SK-N-SH treated with all-trans-retinoic acid at 6 μM for 48 hours (cell line): ENCODE measurements around the gene ABL2.

ENCODE experiments used
- ATAC-seq: fragments of 200-7000 bp; cut with Tn5 transposase; 3 replicates; pipeline ENCODE4 v1.9.1; 2020; ENCODE audit warnings: mild to moderate bottlenecking, moderate library complexity
- ARNTL ChIP-seq: fragments of 450-650 bp; formaldehyde crosslinking; IDR thresholded peaks from 2 replicates; pipeline ENCODE4 v1.5.0; 2020; ENCODE audit warnings: low read depth, mild to moderate bottlenecking, moderate library complexity, borderline replicate concordance
- ESRRG ChIP-seq: fragments of 250-450 bp; sonication (Bioruptor Pico); IDR thresholded peaks from 2 replicates; pipeline ENCODE4 v1.6.1; 2021; ENCODE audit warnings: mild to moderate bottlenecking
- GLIS3 ChIP-seq: fragments of 250-450 bp; sonication (Bioruptor Pico); IDR thresholded peaks from 2 replicates; pipeline ENCODE4 v1.5.0; 2020; ENCODE audit warnings: mild to moderate bottlenecking, moderate library complexity
- ISL1 ChIP-seq: fragments of 250-450 bp; sonication (Bioruptor Pico); IDR thresholded peaks from 2 replicates; pipeline ENCODE4 v2.1.2; 2022; ENCODE audit warnings: mild to moderate bottlenecking, moderate library complexity
- OSR1 ChIP-seq: fragments of 250-450 bp; sonication (Bioruptor Pico); IDR thresholded peaks from 2 replicates; pipeline ENCODE4 v1.8.0; 2022; ENCODE audit warnings: moderate library complexity, mild to moderate bottlenecking, inconsistent platforms
- PPARA ChIP-seq: fragments of 250-450 bp; sonication (Bioruptor Pico); IDR thresholded peaks from 2 replicates; pipeline ENCODE4 v1.5.0; 2020; ENCODE audit warnings: mild to moderate bottlenecking, borderline replicate concordance
- RARB ChIP-seq: fragments of 250-450 bp; sonication (Bioruptor Pico); IDR thresholded peaks from 2 replicates; pipeline ENCODE4 v1.8.0; 2021; ENCODE audit warnings: mild to moderate bottlenecking, moderate library complexity
- SNAI2 ChIP-seq: fragments of 250-450 bp; sonication (Bioruptor Pico); IDR thresholded peaks from 2 replicates; pipeline ENCODE4 v1.5.0; 2020; ENCODE audit warnings: mild to moderate bottlenecking, moderate library complexity
- ZC3H10 ChIP-seq: fragments of 250-450 bp; sonication (Bioruptor Pico); IDR thresholded peaks from 2 replicates; pipeline ENCODE4 v1.5.1; 2021; ENCODE audit warnings: mild to moderate bottlenecking, moderate library complexity
- ZFP3 ChIP-seq: fragments of 250-450 bp; sonication (Bioruptor Pico); IDR thresholded peaks from 2 replicates; pipeline ENCODE4 v1.5.0; 2020; ENCODE audit warnings: mild to moderate bottlenecking, moderate library complexity
- ZFP30 ChIP-seq: fragments of 450-650 bp; formaldehyde crosslinking; IDR thresholded peaks from 2 replicates; pipeline ENCODE4 v1.5.0; 2022; ENCODE audit warnings: mild to moderate bottlenecking, moderate library complexity
- ZNF565 ChIP-seq: fragments of 450-650 bp; formaldehyde crosslinking; conservative IDR thresholded peaks from 2 replicates; pipeline ENCODE4 v1.5.0; 2020; ENCODE audit warnings: low read depth, mild to moderate bottlenecking, moderate library complexity
- ZNF8 ChIP-seq: fragments of 450-650 bp; formaldehyde crosslinking; IDR thresholded peaks from 2 replicates; pipeline ENCODE4 v1.5.0; 2020; ENCODE audit warnings: mild to moderate bottlenecking, moderate library complexity
- TF ChIP-seq, protein P1 (sequence below): fragments of 250-450 bp; sonication (Bioruptor Pico); IDR thresholded peaks from 2 replicates; pipeline ENCODE4 v1.5.1; 2021; ENCODE audit warnings: mild to moderate bottlenecking, moderate library complexity
- TF ChIP-seq, protein P2 (sequence below): fragments of 250-450 bp; sonication (Bioruptor Pico); IDR thresholded peaks from 2 replicates; pipeline ENCODE4 v1.8.0; 2020; ENCODE audit warnings: mild to moderate bottlenecking, moderate library complexity, borderline replicate concordance
- TF ChIP-seq, protein P3 (sequence below): fragments of 250-450 bp; sonication (Bioruptor Pico); IDR thresholded peaks from 2 replicates; pipeline ENCODE4 v1.5.1; 2020; ENCODE audit warnings: low read depth, mild to moderate bottlenecking, moderate library complexity
- TF ChIP-seq, protein P4 (sequence below): fragments of 250-450 bp; sonication (Bioruptor Pico); IDR thresholded peaks from 2 replicates; pipeline ENCODE4 v1.5.0; 2020; ENCODE audit warnings: mild to moderate bottlenecking, moderate library complexity
- TF ChIP-seq, protein P5 (sequence below): fragments of 250-450 bp; sonication (Bioruptor Pico); IDR thresholded peaks from 2 replicates; pipeline ENCODE4 v1.8.0; 2021; ENCODE audit warnings: low read depth, mild to moderate bottlenecking, moderate library complexity, borderline replicate concordance

ABL2 gene

DNA sequence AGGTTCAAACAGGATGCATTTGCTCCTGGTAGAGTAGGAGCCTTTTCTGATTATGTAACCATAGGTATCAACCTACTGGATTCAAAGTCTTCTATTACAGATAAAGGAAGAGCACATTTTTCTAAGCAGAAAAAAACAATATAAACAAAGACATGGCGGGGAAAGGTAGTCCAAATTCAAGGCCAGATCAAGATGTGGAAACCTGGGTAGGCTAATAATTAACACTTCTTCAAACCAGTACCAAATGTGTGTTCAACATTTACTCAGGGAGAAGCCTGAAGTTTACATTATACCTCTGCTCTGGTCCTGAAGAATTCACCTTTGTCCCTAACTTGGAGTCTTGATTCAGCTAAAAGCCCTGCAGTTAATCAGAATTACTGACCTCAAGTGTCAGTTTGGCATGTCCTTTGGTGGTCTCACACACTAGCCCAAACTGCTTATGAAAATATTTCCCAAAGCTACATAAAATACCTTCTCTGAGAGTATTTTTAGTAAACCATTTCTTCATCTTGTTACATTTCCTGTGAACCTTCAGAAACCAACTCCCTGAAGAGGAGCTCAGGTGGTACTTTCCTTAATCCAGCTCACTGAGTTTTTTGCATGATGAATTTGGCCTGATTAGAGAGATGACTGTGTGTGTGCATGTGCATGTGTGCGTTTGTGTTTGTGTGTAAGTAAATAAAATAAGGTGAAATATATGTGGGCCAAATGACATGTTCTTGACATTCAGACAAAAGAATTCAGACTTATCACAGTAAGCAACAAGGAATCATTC is 77.4 kb downstream of the ABL2 start:
- no peak for TF ChIP-seq ESRRG (CRISPR knock-in tag)
- no peak for TF ChIP-seq OSR1 (CRISPR knock-in tag)
- TF ChIP-seq, protein P1, sequence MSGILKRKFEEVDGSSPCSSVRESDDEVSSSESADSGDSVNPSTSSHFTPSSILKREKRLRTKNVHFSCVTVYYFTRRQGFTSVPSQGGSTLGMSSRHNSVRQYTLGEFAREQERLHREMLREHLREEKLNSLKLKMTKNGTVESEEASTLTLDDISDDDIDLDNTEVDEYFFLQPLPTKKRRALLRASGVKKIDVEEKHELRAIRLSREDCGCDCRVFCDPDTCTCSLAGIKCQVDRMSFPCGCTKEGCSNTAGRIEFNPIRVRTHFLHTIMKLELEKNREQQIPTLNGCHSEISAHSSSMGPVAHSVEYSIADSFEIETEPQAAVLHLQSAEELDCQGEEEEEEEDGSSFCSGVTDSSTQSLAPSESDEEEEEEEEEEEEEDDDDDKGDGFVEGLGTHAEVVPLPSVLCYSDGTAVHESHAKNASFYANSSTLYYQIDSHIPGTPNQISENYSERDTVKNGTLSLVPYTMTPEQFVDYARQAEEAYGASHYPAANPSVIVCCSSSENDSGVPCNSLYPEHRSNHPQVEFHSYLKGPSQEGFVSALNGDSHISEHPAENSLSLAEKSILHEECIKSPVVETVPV (CRISPR knock-in tag): no peak
- no peak for TF ChIP-seq PPARA (CRISPR knock-in tag)
- no peak for TF ChIP-seq RARB (CRISPR knock-in tag)
- TF ChIP-seq ZFP30 (CRISPR knock-in tag): no peak
- no peak for TF ChIP-seq ZNF565 (CRISPR knock-in tag)
- TF ChIP-seq, protein P2, sequence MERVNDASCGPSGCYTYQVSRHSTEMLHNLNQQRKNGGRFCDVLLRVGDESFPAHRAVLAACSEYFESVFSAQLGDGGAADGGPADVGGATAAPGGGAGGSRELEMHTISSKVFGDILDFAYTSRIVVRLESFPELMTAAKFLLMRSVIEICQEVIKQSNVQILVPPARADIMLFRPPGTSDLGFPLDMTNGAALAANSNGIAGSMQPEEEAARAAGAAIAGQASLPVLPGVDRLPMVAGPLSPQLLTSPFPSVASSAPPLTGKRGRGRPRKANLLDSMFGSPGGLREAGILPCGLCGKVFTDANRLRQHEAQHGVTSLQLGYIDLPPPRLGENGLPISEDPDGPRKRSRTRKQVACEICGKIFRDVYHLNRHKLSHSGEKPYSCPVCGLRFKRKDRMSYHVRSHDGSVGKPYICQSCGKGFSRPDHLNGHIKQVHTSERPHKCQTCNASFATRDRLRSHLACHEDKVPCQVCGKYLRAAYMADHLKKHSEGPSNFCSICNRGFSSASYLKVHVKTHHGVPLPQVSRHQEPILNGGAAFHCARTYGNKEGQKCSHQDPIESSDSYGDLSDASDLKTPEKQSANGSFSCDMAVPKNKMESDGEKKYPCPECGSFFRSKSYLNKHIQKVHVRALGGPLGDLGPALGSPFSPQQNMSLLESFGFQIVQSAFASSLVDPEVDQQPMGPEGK (CRISPR knock-in tag): no peak
- no peak for TF ChIP-seq ZFP3 (CRISPR knock-in tag)
- no peak for TF ChIP-seq ZNF8 (CRISPR knock-in tag)
- no peak for TF ChIP-seq SNAI2 (CRISPR knock-in tag)
- no peak for TF ChIP-seq GLIS3 (CRISPR knock-in tag)
- no peak for TF ChIP-seq ARNTL (CRISPR knock-in tag)
- TF ChIP-seq, protein P3, sequence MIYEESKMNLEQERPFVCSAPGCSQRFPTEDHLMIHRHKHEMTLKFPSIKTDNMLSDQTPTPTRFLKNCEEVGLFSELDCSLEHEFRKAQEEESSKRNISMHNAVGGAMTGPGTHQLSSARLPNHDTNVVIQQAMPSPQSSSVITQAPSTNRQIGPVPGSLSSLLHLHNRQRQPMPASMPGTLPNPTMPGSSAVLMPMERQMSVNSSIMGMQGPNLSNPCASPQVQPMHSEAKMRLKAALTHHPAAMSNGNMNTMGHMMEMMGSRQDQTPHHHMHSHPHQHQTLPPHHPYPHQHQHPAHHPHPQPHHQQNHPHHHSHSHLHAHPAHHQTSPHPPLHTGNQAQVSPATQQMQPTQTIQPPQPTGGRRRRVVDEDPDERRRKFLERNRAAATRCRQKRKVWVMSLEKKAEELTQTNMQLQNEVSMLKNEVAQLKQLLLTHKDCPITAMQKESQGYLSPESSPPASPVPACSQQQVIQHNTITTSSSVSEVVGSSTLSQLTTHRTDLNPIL (CRISPR knock-in tag): no peak
- TF ChIP-seq, protein P4, sequence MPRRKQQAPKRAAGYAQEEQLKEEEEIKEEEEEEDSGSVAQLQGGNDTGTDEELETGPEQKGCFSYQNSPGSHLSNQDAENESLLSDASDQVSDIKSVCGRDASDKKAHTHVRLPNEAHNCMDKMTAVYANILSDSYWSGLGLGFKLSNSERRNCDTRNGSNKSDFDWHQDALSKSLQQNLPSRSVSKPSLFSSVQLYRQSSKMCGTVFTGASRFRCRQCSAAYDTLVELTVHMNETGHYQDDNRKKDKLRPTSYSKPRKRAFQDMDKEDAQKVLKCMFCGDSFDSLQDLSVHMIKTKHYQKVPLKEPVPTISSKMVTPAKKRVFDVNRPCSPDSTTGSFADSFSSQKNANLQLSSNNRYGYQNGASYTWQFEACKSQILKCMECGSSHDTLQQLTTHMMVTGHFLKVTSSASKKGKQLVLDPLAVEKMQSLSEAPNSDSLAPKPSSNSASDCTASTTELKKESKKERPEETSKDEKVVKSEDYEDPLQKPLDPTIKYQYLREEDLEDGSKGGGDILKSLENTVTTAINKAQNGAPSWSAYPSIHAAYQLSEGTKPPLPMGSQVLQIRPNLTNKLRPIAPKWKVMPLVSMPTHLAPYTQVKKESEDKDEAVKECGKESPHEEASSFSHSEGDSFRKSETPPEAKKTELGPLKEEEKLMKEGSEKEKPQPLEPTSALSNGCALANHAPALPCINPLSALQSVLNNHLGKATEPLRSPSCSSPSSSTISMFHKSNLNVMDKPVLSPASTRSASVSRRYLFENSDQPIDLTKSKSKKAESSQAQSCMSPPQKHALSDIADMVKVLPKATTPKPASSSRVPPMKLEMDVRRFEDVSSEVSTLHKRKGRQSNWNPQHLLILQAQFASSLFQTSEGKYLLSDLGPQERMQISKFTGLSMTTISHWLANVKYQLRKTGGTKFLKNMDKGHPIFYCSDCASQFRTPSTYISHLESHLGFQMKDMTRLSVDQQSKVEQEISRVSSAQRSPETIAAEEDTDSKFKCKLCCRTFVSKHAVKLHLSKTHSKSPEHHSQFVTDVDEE (CRISPR knock-in tag): no peak
- no peak for TF ChIP-seq ZC3H10 (CRISPR knock-in tag)
- TF ChIP-seq, all 23 proteins: peak for 0
- ATAC-seq: no peak; the same call in 2 of the 3 replicates

DNA sequence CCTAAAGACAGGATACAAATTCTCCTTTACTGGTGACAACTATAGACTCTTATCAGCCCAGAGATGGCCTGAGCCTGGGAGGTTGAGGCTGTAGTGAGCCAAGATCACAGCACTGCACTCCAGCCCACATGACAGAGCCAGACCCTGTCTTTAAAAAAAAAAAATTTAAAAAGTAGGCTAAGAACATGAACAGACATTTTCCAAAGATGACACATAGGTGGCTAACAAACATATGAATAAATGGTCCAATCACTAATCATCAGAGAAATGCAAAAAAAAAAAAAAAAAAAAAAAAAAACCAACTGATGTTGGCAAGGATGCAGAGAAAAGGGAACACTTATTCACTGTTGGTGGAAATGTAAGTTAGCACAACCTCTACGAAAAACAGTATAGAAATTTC is 82.6 kb downstream of the ABL2 start:
- ATAC-seq: no peak
- no peak for TF ChIP-seq ESRRG (CRISPR knock-in tag)
- no peak for TF ChIP-seq ISL1 (CRISPR knock-in tag)
- TF ChIP-seq, protein P2 (CRISPR knock-in tag): no peak
- TF ChIP-seq, protein P5, sequence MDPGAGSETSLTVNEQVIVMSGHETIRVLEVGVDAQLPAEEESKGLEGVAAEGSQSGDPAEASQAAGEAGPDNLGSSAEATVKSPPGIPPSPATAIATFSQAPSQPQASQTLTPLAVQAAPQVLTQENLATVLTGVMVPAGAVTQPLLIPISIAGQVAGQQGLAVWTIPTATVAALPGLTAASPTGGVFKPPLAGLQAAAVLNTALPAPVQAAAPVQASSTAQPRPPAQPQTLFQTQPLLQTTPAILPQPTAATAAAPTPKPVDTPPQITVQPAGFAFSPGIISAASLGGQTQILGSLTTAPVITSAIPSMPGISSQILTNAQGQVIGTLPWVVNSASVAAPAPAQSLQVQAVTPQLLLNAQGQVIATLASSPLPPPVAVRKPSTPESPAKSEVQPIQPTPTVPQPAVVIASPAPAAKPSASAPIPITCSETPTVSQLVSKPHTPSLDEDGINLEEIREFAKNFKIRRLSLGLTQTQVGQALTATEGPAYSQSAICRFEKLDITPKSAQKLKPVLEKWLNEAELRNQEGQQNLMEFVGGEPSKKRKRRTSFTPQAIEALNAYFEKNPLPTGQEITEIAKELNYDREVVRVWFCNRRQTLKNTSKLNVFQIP (CRISPR knock-in tag): no peak
- no peak for TF ChIP-seq RARB (CRISPR knock-in tag)
- TF ChIP-seq ZC3H10 (CRISPR knock-in tag): no peak
- TF ChIP-seq, protein P4 (CRISPR knock-in tag): no peak
